Fibroblast of upper back skin (primary cell): Measurements from ENCODE around the gene PLA2G12B.

ENCODE experiments used
- DNase-seq: peaks from one replicate; pipeline ENCODE4 v3.0.0-alpha.2; 2013

PLA2G12B gene

DNA sequence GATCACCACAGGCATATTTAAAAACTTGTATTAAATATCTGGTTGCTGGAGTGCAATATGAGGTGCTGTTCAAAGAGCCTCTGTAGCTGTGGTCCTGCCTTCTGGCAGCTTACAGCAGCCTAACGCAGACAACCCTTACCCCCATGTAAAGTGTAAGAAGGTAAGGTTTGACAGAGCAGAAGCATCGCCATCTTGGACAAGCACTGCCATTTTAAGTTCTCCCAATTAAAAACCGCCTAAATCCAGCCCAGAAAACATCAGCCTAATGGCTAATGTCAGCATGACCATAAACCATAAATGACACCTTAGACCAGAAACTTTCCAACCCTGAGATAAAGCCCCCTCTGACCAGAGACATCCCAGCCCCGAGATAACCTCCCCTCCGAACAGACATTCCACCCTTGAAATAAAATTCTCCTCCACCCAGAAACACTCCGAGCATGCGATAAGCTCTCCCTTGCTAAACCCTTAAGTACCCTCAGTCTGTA, 66.4 kb downstream of the PLA2G12B start:
- DNase-seq = no peak

DNA sequence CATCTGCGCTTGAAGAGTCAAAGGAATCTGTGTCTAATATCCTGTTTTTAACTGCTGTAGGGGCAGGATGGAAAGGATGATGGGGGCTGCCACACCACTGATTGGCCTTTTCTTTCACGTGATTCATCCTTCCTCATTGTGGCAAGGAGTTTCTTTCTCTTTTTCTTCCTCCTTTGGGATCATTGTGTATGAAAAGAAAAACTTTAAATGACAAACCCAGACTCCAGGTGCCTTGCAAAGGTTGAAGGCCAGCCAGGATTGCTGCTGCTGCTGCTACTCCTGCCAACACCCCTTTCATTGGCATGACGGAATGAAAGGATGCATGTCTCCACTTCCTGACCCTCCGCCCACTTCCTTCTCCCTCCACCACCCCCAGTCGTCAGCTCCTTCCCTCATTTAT, 67.6 kb downstream of the PLA2G12B start:
- no peak for DNase-seq

DNA sequence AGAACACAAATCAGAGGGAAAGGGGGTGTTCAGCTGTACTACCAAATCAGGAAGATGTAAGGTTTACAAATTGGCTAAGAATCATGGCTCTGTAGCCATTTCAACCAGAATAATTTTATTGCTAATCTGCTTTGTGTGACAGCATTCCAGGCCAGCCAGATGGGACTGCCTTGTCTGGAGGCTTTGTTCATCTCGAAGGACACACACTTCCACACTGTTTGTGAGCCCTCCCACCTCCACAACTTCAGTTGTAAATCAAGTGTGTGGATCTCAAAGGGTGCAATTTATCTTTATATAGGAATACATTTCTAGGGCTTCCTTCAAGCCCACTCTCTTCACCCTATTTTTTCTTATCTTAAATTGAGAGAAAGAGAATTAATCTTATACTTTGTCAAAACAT, 68.0 kb downstream of the PLA2G12B start:
- DNase-seq = no peak

DNA sequence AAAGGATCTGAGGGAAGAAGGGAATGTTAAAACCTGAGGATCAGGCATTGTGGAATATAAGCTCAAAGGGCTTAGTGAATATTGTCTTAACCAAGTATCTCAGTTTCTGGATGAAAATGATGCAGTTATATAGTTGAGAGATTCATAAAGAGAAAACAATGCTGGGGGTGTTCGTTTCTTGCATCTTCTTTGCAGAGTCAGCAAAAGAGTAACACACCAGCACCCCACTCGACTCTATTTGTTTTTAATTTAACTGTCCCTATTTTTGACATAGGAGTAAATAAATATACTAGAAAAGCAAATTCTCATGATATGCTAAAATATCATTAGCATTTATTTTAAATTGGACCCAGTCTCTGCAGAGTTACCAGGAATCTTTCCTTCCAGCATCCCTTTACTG, 68.7 kb downstream of the PLA2G12B start:
- no peak for DNase-seq
